K562 (cell line): ENCODE measurements around the gene HPS3. TPM values are rescaled to one million over a fixed set of nuclear protein-coding genes. Genes with fewer than 3 reads are reported as not detected.
"Not testable (repeated sequence)": the region's sequence is repeated elsewhere in the genome, so short reads cannot be mapped to it uniquely, and the experiment has no call there.

Experiments
- ATAC-seq: fragments of 200-7000 bp; cut with Tn5 transposase; 3 replicates; pipeline ENCODE4 v1.9.1; 2020; ENCODE audit warnings: moderate library complexity
- BruUV-seq: library from RNA; stranded (reverse); fragments of 400-500 nt; replicated peaks from 2 replicates; lab custom pipeline; 2021; lab: Mats Ljungman, UMichigan
- CTCF ChIA-PET: fragments of 300-600 bp; formaldehyde crosslinking; extraction: SDS; loops from one replicate; lab custom pipeline; 2021; ENCODE audit warnings: low intra/inter-chr PET ratio; lab: Yijun Ruan, JAX
- POLR2A ChIA-PET: fragments of 300-600, 350-650 bp; sonication (Branson Sonifier 250); formaldehyde crosslinking; extraction: SDS; loops from one replicate; lab custom pipeline; 2021; ENCODE audit warnings: antibody characterized with exemption, inconsistent platforms; lab: Yijun Ruan, JAX
- DNase-seq, 4 experiments: peaks; one replicate each; pipeline versions ENCODE4 v3.0.0 to v3.0.0-alpha.2; 2011 to 2018; ENCODE audit warnings: low spot score in 3 of 4, mixed read lengths in 3 of 4; ENCODE audit errors: extremely low read depth in 1 of 4
- FAIRE-seq: peaks from 2 replicates; lab custom pipeline; 2011; peaks lifted over from hg19 to GRCh38; lab: Jason Lieb, UNC
- H2AFZ ChIP-seq: 2 replicates; pipeline ENCODE4 v1.6.0; 2011; ENCODE audit warnings: low read depth, low read length, control low read depth, inconsistent platforms
- H3K27ac ChIP-seq: fragments of 200-600 bp; 3 replicates; pipeline ENCODE4 v1.8.0; 2011; ENCODE audit warnings: low read depth, mild to moderate bottlenecking, control low read depth, inconsistent platforms, low read length, moderate library complexity, mixed read lengths; ENCODE audit errors: extremely low read depth
- H3K27me3 ChIP-seq, 2 experiments: fragments of 300-600 bp in 1 of 2; 2 replicates in 1 of 2; 3 replicates in 1 of 2; pipeline versions ENCODE4 v1.6.0 to v1.8.0; 2011; ENCODE audit warnings: inconsistent platforms in 2 of 2, low read length in 2 of 2, mild to moderate bottlenecking in 1 of 2, mixed read lengths in 1 of 2, moderate library complexity in 1 of 2; ENCODE audit not compliant: control insufficient read depth in 2 of 2, insufficient read depth in 2 of 2
- H3K36me3 ChIP-seq: fragments of 300-600 bp; 3 replicates; pipeline ENCODE4 v1.8.0; 2011; ENCODE audit warnings: mild to moderate bottlenecking, low read length, inconsistent platforms; ENCODE audit not compliant: control insufficient read depth, insufficient read depth
- H3K4me1 ChIP-seq, 2 experiments: fragments of 200-600 bp in 1 of 2; replicated peaks in 1 of 2; 2 replicates in 1 of 2; 3 replicates in 1 of 2; pipeline versions ENCODE4 v1.5.1 to v1.8.0; 2011; ENCODE audit warnings: inconsistent platforms in 2 of 2, low read length in 2 of 2, mild to moderate bottlenecking in 1 of 2, mixed read lengths in 1 of 2, moderate library complexity in 1 of 2; ENCODE audit not compliant: control insufficient read depth in 2 of 2, insufficient read depth in 2 of 2
- H3K4me2 ChIP-seq: 2 replicates; pipeline ENCODE4 v1.6.1; 2011; ENCODE audit warnings: low read length, control low read depth, inconsistent platforms, mixed read lengths; ENCODE audit not compliant: insufficient read depth
- H3K4me3 ChIP-seq: fragments of 200-600 bp; sonication (generic), shearing (Covaris generic); 2 replicates; pipeline ENCODE4 v1.5.1; 2016; ENCODE audit warnings: control low read depth, inconsistent platforms
- H3K79me2 ChIP-seq: fragments of 200-600 bp; 3 replicates; pipeline ENCODE4 v1.8.0; 2011; ENCODE audit warnings: low read length, inconsistent platforms; ENCODE audit not compliant: control insufficient read depth, insufficient read depth
- H3K9ac ChIP-seq, 2 experiments: 2 replicates each; pipeline versions ENCODE4 v1.6.0 to v1.6.1; 2011; ENCODE audit warnings: low read depth in 2 of 2, low read length in 2 of 2, control low read depth in 1 of 2, inconsistent platforms in 1 of 2, mild to moderate bottlenecking in 1 of 2, mixed read lengths in 1 of 2; ENCODE audit not compliant: insufficient read depth in 1 of 2
- H3K9me1 ChIP-seq: one replicate; pipeline ENCODE4 v1.6.0; 2011; ENCODE audit warnings: inconsistent platforms, mild to moderate bottlenecking, low read length, moderate library complexity; ENCODE audit not compliant: control insufficient read depth, insufficient read depth
- H3K9me3 ChIP-seq: replicated peaks from 2 replicates; pipeline ENCODE4 v1.5.1; 2011; ENCODE audit warnings: low read depth, low read length, inconsistent platforms; ENCODE audit not compliant: control insufficient read depth, insufficient read depth
- H4K20me1 ChIP-seq: replicated peaks from 2 replicates; pipeline ENCODE4 v1.6.1; 2011; ENCODE audit warnings: low read length, inconsistent platforms, mixed read lengths; ENCODE audit not compliant: control insufficient read depth, insufficient read depth
- KLF1 ChIP-seq: fragments of 450-650 bp; IDR thresholded peaks from 2 replicates; pipeline ENCODE4 v1.6.1; 2016; ENCODE audit warnings: missing genetic modification characterization, missing compliant biosample characterization
- KLF13 ChIP-seq: fragments of 450-650 bp; IDR thresholded peaks from 2 replicates; pipeline ENCODE4 v1.6.1; 2016; ENCODE audit warnings: missing genetic modification characterization, low read depth, mild to moderate bottlenecking, missing compliant biosample characterization, moderate library complexity, borderline replicate concordance
- PCBP1 ChIP-seq: fragments of 200-400 bp; formaldehyde crosslinking; IDR thresholded peaks from 2 replicates; pipeline ENCODE4 v1.6.1; 2018; ENCODE audit warnings: mild to moderate bottlenecking, low read depth, low read length; ENCODE audit not compliant: poor library complexity, severe bottlenecking
- RBM25 ChIP-seq: fragments of 200-400 bp; formaldehyde crosslinking; IDR thresholded peaks from 2 replicates; pipeline ENCODE4 v1.6.1; 2018; ENCODE audit warnings: low read length, low read depth, moderate library complexity; ENCODE audit not compliant: severe bottlenecking
- SIN3A ChIP-seq, 2 experiments: fragments of 150-350 bp in 1 of 2; IDR thresholded peaks; 2 replicates each; pipeline ENCODE4 v1.6.1; 2011 to 2016; ENCODE audit warnings: borderline replicate concordance in 2 of 2, low read depth in 2 of 2, low read length in 2 of 2, mild to moderate bottlenecking in 2 of 2, moderate library complexity in 2 of 2; ENCODE audit not compliant: control insufficient read depth in 1 of 2
- SMARCC2 ChIP-seq: fragments of 450-650 bp; IDR thresholded peaks from 2 replicates; pipeline ENCODE4 v1.6.1; 2017; ENCODE audit warnings: antibody characterized with exemption, moderate library complexity, mild to moderate bottlenecking, low read depth
- ZNF253 ChIP-seq: fragments of 250-450 bp; sonication (Bioruptor Pico); conservative IDR thresholded peaks from 2 replicates; pipeline ENCODE4 v1.6.1; 2021; ENCODE audit warnings: mild to moderate bottlenecking
- ZNF354B ChIP-seq: fragments of 250-450 bp; sonication (Bioruptor Pico); IDR thresholded peaks from 2 replicates; pipeline ENCODE4 v1.4.0; 2020
- ZNF589 ChIP-seq: fragments of 200-800 bp; sonication (Bioruptor generic); IDR thresholded peaks from 2 replicates; pipeline ENCODE4 v1.6.1; 2016; ENCODE audit warnings: low read depth, missing genetic modification characterization, missing compliant biosample characterization
- ZNF764 ChIP-seq: fragments of 250-450 bp; sonication (Bioruptor Pico); IDR thresholded peaks from 2 replicates; pipeline ENCODE4 v1.4.0; 2020; ENCODE audit warnings: low read depth, mild to moderate bottlenecking, moderate library complexity
- WGBS: fragments of 100-300 bp; shearing (Covaris generic); methylation state at CpG from one replicate; pipeline ENCODE4 v1.1.6; 2016; ENCODE audit warnings: low coverage, mixed read lengths; ENCODE audit not compliant: insufficient coverage; ENCODE audit errors: missing lambda C conversion rate; 5-methylcytosine and 5-hydroxymethylcytosine counted together
- in situ Hi-C: fragments of 300-500 bp; cut with MboI; formaldehyde crosslinking; loops from 4 replicates; pipeline ENCODE4 v1.15.0; 2018; ENCODE audit warnings: inconsistent platforms, mixed read lengths
- intact Hi-C: fragments of 100-400 bp; cut with micrococcal nuclease; formaldehyde crosslinking; loops from 2 replicates; pipeline ENCODE4 v1.14.2; 2022
- polyA plus RNA-seq, 8 experiments: library from polyadenylated mRNA; depleted of rRNA in 4 of 8; stranded (reverse) in 5 of 8; unstranded in 3 of 8; fragments of >200 nt; fragmentation: Nextera tagmentation in 2 of 8; fragmentation: Illumina TruSeq in 1 of 8; extraction: Ambion mirVana in 2 of 8; extraction: Trizol in 1 of 8; gene quantifications; 2 replicates each; pipeline versions ENCODE4 v1.2.1 to v1.2.3, GENCODE V29; 2011 to 2014; ENCODE audit warnings: inconsistent platforms in 1 of 8, missing spikeins in 1 of 8
- total RNA-seq, 7 experiments: library from RNA; depleted of rRNA in 6 of 7; stranded (reverse); fragments of >200 nt in 6 of 7; fragmentation: Illumina TruSeq in 2 of 7; extraction: Trizol in 2 of 7; gene quantifications; 2 replicates each; pipeline versions ENCODE4 v1.2.1 to v1.2.3, GENCODE V29; 2011 to 2021; ENCODE audit warnings: low replicate concordance in 1 of 7
- TF ChIP-seq, protein P1 (sequence below): fragments of 250-450 bp; sonication (Bioruptor Pico); IDR thresholded peaks from 2 replicates; pipeline ENCODE4 v1.5.1; 2021; ENCODE audit warnings: mild to moderate bottlenecking
- TF ChIP-seq, protein P2 (sequence below): fragments of 450-650 bp; IDR thresholded peaks from 2 replicates; pipeline ENCODE4 v1.6.1; 2016; ENCODE audit warnings: borderline replicate concordance

HPS3 gene
- total and polyA plus RNA-seq, 9 of the 15 experiments (the other 6 are each of a cell fraction or from before 2014, with no cell fraction given) = 1.2 to 11.3 (median 7.6) TPM

DNA sequence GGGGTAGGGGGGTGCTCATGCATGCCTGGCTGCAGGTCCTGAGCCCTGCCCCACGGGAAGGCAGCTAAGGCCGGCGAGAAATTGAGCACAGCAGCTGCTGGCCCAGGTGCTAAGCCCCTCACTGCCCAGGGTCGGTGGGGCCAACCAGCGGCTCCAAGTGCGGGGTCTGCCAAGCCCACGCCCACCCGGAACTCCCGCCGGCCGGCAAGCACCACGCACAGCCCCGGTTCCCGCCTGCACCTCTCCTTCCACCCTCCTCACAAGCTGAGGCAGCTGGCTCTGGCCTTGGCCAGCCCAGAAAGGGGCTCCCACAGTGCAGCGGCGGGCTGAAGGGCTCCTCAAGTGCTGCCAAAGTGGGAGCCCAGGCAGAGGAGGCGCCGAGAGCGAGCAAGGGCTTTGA, 31.5 kb upstream of the HPS3 start:
- CTCF ChIA-PET, DNase-seq, POLR2A ChIA-PET, ATAC-seq, H3K9ac ChIP-seq, H3K27me3 ChIP-seq, FAIRE-seq, BruUV-seq, H3K36me3 ChIP-seq, H3K4me3 ChIP-seq, H4K20me1 ChIP-seq, H3K27ac ChIP-seq, H3K79me2 ChIP-seq, H3K4me1 ChIP-seq, in situ Hi-C loops, intact Hi-C loops, H3K9me1 ChIP-seq, H3K4me2 ChIP-seq, H3K9me3 ChIP-seq, H2AFZ ChIP-seq: not testable (repeated sequence)
- TF ChIP-seq PCBP1 = peak; percentile 84
- WGBS = 48% methylated on average over 5 of the region's 19 CpGs

DNA sequence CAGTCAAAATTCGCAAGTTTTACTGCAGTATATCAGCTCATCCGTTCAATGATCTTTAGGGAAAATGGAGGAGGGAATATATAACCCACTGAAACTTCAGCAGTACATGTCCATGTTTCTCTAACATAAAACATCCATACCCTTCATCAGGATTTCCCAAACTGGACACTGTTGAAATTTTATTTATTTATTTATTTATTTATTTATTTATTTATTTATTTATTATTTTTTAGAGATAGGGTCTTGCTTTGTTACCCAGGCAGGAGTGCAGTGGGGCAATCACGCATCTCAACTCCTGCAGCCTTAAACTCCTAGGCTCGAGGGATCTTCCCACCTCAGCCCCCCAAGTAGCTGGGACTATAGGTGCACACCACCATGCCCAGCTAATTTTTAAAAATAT, 28.3 kb upstream of the HPS3 start:
- DNase-seq = no peak
- CTCF ChIA-PET = no interaction called here
- FAIRE-seq = no peak
- TF ChIP-seq ZNF764 (CRISPR knock-in tag) (no peak), RBM25 (no peak), ZNF253 (no peak), KLF13 (tag) (no peak), SMARCC2 (no peak), SIN3A (IDR thresholded peaks at IDR 0.05; ENCODE audit: borderline replicate concordance in 2 of 2, control insufficient read depth in 1 of 2, low read depth in 2 of 2, low read length in 2 of 2) (no peak), ZNF589 (no peak), ZNF354B (no peak), KLF1 (no peak)
- TF ChIP-seq, protein P1, sequence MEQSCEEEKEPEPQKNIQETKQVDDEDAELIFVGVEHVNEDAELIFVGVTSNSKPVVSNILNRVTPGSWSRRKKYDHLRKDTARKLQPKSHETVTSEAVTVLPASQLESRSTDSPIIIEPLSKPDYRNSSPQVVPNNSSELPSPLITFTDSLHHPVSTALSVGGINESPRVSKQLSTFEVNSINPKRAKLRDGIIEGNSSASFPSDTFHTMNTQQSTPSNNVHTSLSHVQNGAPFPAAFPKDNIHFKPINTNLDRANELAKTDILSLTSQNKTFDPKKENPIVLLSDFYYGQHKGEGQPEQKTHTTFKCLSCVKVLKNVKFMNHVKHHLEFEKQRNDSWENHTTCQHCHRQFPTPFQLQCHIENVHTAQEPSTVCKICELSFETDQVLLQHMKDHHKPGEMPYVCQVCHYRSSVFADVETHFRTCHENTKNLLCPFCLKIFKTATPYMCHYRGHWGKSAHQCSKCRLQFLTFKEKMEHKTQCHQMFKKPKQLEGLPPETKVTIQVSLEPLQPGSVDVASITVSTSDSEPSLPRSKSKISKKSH (CRISPR knock-in tag) = no peak
- TF ChIP-seq, protein P2, sequence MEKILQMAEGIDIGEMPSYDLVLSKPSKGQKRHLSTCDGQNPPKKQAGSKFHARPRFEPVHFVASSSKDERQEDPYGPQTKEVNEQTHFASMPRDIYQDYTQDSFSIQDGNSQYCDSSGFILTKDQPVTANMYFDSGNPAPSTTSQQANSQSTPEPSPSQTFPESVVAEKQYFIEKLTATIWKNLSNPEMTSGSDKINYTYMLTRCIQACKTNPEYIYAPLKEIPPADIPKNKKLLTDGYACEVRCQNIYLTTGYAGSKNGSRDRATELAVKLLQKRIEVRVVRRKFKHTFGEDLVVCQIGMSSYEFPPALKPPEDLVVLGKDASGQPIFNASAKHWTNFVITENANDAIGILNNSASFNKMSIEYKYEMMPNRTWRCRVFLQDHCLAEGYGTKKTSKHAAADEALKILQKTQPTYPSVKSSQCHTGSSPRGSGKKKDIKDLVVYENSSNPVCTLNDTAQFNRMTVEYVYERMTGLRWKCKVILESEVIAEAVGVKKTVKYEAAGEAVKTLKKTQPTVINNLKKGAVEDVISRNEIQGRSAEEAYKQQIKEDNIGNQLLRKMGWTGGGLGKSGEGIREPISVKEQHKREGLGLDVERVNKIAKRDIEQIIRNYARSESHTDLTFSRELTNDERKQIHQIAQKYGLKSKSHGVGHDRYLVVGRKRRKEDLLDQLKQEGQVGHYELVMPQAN = no peak

More for the DNA sequence above, 28.3 kb upstream of the HPS3 start:
- POLR2A ChIA-PET = interaction anchor here (0.6 to 1.1 kb wide), 2 partner anchors 14 to 84 kb away, joined by 3 read pairs; no protein-coding TSS in a partner anchor
- intact Hi-C loops (no loop called here), in situ Hi-C loops (no loop called here)
- Histone ChIP-seq H3K9me1 (no peaks in the 10 kb centered on the region), H2AFZ (no peak overlapping the region), H3K79me2 (no peaks in the 10 kb centered on the region), H3K27me3 (no peaks in the 10 kb centered on the region; a peak in 1 of 5 replicates), H3K27ac (no peak overlapping the region), H3K4me3 (no peak overlapping the region), H3K36me3 (no peaks in the 10 kb centered on the region), H3K4me1 (no peaks in the 10 kb centered on the region), H3K9ac (no peak overlapping the region), H4K20me1 (no peaks in the 10 kb centered on the region), H3K4me2 (no peak overlapping the region), H3K9me3 (no peaks in the 10 kb centered on the region; the same call in 1 of the 2 replicates)
- BruUV-seq = no TSS peak
- WGBS = 12% methylated on average over 4 of the region's 4 CpGs
- no peak for ATAC-seq
